ENCODE results near the gene APPBP2.

DNA sequence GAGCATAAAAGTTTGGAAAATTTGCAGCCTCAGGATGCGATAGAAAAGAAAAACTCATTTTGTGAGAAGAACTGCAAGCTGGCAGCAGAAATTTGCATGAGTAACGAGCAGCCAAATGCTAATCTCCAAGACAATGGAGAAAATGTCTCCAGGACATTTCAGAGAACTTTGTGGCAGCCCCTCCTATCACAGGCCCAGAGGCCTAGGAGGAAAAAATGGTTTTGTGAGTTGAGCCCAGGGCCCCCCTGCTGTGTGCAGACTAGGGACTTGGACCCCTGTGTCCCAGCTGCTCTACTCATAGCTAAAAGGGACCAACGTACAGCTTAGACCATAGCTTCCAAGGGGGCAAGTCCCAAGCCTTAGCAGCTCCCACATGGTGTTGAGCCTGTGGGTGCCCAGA is 34.3 kb downstream of the APPBP2 start:
- TF ChIP-seq, protein P1, sequence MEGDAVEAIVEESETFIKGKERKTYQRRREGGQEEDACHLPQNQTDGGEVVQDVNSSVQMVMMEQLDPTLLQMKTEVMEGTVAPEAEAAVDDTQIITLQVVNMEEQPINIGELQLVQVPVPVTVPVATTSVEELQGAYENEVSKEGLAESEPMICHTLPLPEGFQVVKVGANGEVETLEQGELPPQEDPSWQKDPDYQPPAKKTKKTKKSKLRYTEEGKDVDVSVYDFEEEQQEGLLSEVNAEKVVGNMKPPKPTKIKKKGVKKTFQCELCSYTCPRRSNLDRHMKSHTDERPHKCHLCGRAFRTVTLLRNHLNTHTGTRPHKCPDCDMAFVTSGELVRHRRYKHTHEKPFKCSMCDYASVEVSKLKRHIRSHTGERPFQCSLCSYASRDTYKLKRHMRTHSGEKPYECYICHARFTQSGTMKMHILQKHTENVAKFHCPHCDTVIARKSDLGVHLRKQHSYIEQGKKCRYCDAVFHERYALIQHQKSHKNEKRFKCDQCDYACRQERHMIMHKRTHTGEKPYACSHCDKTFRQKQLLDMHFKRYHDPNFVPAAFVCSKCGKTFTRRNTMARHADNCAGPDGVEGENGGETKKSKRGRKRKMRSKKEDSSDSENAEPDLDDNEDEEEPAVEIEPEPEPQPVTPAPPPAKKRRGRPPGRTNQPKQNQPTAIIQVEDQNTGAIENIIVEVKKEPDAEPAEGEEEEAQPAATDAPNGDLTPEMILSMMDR (IDR thresholded peaks at IDR 0.05) = no peak
- TF ChIP-seq POLR2AphosphoS5 (IDR thresholded peaks at IDR 0.05) (no peak), POLR2A (IDR thresholded peaks at IDR 0.05) (no peak)

Data from breast epithelium (tissue), 3 donors.